Measurements from ENCODE around the gene GRB10.

DNA sequence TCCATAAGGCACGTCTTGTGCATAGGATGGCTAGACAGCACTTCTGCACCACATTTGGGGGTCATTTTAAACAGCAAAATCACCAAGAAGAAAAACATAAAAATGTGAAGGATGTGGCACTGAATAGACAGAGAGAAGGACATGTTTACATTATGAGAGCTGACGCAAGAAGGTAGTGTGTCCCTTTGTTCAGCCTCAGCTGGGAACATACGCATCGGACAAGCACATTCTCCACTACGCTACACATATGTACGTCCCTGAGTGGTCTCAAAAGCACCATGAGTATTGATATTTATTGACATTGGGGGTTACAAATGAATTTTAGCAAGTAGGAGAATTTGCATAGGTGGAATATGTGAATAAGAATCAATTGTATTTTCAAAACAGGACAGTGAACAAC lies 237.7 kb downstream of the GRB10 start:
- TF ChIP-seq, protein P1, sequence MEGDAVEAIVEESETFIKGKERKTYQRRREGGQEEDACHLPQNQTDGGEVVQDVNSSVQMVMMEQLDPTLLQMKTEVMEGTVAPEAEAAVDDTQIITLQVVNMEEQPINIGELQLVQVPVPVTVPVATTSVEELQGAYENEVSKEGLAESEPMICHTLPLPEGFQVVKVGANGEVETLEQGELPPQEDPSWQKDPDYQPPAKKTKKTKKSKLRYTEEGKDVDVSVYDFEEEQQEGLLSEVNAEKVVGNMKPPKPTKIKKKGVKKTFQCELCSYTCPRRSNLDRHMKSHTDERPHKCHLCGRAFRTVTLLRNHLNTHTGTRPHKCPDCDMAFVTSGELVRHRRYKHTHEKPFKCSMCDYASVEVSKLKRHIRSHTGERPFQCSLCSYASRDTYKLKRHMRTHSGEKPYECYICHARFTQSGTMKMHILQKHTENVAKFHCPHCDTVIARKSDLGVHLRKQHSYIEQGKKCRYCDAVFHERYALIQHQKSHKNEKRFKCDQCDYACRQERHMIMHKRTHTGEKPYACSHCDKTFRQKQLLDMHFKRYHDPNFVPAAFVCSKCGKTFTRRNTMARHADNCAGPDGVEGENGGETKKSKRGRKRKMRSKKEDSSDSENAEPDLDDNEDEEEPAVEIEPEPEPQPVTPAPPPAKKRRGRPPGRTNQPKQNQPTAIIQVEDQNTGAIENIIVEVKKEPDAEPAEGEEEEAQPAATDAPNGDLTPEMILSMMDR (IDR thresholded peaks at IDR 0.05) = no peak
- TF ChIP-seq EZH2 (IDR thresholded peaks at IDR 0.05) = no peak

All from neural progenitor cell (in vitro differentiated cells).